ENCODE data around the gene ACSF3.

The ACSF3 gene

DNA sequence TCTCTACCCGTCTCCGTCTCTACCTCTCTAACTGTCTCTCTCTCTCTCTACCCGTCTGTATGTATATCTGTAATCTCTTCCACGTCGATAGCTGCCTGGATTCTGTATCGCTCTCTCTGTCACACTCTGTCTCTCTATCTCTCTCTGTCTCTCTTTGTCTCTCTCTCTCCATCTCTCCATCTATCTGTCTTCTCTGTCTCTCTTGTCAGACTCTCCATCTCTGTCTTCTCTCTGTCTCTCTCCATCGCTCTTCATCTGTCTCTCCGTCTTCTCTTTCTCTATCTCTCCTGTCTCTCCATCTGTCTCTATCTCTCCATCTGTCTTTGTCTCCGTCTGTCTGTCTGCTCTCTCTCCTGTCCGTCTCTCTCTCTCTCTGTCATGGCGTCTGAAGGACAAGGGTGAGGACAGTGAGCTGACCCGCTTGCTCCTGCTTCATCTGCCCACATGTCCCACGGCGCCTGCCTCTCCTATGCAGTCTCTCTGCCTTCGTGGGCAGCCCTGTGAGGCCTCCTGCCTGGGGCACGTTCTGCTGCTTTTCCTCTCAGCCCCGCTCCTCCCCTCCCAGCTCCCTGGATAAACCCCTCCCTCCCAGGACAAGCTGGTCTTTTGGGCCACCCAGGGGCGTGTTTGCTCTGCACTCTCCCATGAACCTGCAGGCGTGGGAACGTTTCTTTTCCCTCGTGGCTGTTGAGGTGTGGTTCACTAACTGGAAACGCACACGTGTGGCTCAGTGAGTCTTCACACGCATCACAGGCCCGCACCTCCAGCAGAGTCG, 18.9 kb downstream of the ACSF3 start:
- no peak for DNase-seq (ENCODE audit: low spot score)

- no peak for DNase-seq (ENCODE audit: low spot score)
Measured at GRCh38 chr16:89113152-89113547, 19.5 kb downstream of the ACSF3 start.

- no peak for DNase-seq (ENCODE audit: low spot score)
Measured at GRCh38 chr16:89113661-89114060, 20.0 kb downstream of the ACSF3 start.

DNA sequence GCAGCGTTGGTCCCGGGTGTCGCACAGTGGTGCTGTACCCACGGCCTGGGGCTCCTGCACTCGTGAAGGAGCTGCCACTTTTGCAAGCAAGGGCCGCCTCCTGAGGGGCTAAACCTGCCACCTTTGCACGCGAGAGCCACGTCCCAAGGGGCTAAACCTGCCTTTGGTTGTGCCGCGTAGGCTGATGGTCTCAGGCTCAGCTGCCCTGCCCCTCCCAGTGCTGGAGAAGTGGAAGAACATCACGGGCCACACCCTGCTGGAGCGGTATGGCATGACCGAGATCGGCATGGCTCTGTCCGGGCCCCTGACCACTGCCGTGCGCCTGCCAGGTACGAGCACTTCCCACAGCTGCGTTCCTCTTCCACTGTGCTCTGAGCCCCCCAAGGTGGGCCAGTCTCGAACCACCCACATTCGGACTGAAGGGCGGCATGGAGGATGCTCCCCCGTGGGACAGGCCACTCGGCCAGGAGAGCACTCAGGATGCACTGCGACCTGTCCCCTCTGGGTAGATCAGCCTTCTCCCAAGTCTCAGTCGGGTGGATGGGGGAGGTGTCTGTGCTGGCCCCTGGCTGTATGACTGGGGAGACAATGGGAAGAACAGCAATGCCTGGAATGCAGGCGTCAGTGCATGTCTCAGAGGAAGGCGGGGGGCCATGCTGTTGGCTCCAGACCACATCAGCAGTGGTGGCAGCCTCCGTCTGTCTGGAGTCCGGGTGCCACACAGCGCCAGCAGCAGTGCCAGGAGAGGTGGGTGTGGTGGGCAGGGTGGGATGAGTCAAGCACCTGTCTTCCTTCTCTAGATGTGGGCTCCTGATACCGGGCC, 20.7 kb downstream of the ACSF3 start:
- no peak for DNase-seq (ENCODE audit: low spot score)

GRCh38 chr16:89115216-89115861, 21.7 kb downstream of the ACSF3 start:
- no peak for DNase-seq (ENCODE audit: low spot score)

DNA sequence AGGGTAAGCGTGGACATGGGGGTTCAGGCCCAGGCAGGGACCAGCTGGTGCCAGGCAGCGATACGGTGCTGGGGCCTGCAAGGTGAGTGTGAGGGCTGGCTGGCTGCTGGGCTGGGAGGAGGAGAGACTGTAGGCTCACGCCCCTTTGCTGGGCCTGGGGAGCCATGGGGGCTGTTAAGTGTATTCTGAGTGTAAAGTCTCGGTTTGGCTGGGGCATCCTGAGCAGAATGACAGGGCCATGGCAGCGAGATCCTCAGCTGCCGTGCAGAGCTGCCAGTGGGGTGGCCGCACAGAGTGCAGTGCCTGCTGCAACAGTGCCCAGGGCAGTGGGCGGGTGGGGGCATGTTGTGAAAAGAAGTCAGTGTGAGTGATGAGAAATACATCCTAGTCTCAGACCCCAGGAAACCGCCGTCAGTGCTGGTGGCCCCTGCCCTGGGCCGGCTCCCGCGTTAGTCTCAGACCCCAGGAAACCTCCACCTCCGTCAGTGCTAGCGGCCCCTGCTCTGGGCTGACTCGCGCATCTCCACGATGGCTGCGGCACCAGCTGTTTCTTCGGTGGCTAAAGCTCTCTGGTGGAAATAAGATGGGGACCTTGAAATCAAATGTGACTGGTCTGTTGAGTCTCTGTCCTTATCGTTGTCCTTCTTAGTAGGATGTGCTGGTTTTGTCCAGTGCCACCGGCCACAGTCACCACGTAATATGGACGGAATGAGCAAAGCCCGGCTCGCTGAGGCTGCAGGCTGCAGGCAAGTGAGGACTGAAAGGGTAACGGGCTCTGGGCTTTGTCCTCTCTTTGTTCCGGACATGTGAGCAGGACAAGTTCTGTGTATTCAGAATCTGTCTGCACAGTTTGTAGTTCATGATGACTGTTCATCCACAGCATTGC, 22.9 kb downstream of the ACSF3 start:
- DNase-seq (ENCODE audit: low spot score): no peak

GRCh38 chr16:89117227-89117974, 23.7 kb downstream of the ACSF3 start:
- no peak for DNase-seq (ENCODE audit: low spot score)

DNA sequence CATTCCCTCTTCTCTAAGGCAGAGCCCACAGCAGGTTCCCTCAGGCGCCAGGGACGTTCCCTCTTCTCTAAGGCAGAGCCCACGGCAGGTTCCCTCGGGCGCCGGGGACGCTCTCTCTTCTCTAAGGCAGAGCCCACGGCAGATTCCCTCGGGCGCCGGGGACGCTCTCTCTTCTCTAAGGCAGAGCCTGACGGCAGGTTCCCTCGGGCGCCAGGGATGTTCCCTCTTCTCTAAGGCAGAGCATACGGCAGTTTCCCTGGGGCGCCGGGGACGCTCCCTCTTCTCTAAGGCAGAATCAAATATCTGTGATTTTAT, 24.3 kb downstream of the ACSF3 start:
- no peak for DNase-seq (ENCODE audit: low spot score)

GRCh38 chr16:89118361-89119165, 24.9 kb downstream of the ACSF3 start:
- DNase-seq (ENCODE audit: low spot score): no peak

DNA sequence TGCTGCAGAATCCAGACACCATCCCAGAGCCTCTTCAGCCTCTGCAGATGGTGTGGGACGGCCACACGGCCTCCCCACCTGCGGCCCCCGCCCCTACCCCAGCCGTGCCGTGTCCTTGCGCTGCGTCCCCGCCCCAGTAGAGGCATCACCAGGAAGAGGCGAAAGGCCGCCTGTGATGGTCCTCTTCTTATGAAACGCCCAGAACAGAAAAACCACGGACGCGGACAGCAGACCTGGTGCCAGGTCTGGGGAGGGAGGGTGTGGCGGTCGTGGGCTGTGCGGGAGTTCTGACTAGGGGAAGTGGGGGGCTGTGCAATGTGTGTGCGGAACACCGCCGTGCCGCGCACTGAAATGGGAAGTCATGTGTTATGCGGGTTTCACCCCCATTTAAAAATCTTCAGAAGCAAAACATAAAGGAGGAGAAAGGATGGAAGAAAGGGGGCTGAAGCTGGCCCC, 25.5 kb downstream of the ACSF3 start:
- no peak for DNase-seq (ENCODE audit: low spot score)

- DNase-seq (ENCODE audit: low spot score): no peak
Measured at GRCh38 chr16:89119661-89120141, 26.0 kb downstream of the ACSF3 start.

DNA sequence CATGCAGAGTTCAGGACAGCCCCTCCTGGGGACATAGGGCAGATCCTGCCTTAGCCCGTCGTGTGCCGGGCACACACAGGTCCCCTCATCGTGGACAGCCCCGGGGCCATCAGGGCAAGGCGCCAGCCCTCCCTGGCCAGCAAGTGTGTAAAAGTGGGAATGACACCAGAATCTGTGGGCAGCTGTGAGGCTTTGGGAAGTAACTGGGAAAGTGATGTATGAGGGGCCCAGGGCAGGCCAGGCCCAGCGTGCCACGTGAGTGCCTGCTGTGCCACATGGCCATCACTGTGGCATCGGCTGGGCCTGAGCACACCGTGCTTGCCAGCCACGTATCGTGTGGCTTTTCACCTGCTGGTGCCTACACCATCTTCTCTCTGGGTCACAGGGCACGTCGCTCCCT, 26.6 kb downstream of the ACSF3 start:
- DNase-seq (ENCODE audit: low spot score): no peak

DNA sequence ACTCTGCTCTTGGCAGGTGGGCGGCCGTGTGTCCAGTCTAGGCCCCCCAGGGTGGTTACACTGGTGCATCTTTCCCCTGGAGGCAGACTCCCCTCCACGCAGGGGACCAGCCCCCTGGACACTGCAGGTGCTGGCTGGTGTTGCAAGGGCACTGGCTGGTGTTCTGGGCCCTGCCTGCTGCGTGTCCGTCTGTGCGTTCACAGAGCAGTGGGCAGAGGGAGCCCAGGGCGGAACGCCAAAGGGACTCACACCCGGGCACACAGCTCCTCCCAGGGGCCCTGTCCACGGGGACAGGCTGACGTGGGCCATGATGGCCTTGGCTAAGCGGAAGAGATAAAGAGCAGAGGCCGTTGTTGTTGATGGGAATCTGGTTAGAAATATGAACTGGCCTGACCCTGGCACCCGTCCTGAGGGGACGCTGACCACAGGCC, 27.3 kb downstream of the ACSF3 start:
- no peak for DNase-seq (ENCODE audit: low spot score)

DNA sequence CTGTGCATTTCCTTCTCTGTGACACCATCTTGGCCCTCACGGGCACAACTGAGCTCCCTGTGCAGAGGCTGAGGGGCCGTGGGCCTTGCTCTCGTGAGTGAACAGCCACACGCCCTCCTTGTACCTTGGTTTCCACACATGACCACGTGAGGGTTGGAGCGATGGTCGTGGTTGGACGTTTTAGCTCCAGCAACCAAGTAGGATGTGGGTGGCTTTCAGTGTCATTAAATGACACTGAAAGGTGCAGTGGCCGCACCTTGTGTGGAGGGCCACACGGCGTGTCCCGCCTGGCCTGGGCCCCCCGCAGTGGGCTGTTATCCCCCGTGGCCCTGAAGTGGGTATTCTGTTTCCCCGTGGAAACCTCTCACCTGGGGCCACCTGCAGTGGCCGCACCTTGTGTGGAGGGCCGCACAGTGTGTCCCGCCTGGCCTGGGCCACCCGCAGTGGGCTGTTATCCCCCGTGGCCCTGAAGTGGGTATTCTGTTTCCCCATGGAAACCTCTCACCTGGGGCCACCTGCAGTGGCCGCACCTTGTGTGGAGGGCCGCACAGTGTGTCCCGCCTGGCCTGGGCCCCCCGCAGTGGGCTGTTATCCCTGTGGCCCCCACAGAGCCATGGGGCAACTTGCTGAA, 28.2 kb downstream of the ACSF3 start:
- no peak for DNase-seq (ENCODE audit: low spot score)

DNA sequence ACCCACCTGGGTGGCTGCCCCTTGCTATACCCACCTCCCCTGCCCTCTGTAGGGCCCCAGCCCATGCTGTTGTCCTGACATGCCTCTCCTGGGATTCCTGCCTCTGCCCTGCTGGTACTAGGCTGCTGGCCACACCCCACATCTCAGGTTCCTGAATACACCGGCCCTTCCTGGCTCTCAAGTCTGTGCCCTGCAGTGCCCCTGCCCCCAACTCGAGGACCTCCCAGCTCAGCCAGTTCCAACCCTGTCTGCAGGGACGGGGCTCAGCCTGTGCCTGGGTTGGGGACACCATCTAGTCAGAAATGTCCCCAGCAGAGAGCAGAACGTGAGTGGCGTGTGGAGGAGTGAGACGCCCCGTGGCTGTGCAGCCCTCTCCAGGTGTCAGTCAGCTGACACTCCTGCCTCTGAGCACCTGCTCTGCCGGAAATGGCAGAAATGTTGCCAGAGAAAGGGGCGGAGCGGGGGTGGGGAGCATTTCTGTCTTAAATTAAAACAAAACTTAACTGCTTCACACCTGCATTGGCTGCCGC, 28.7 kb downstream of the ACSF3 start:
- DNase-seq (ENCODE audit: low spot score): no peak

- no peak for DNase-seq (ENCODE audit: low spot score)
Measured at GRCh38 chr16:89123001-89123830, 29.6 kb downstream of the ACSF3 start.

DNA sequence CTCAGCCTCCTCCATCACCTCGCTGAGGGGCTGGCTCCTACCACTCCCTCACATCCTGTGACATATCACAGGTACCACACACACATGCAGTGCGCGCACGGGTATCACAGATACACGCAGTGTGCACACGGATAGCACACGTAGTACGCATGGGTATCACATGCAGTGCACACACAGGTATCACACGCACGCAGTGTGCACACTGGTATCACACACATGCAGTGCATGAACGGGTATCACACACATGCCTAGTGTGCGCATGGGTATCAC, 30.1 kb downstream of the ACSF3 start:
- DNase-seq (ENCODE audit: low spot score): no peak

- no peak for DNase-seq (ENCODE audit: low spot score)
Measured at GRCh38 chr16:89129378-89129777, 35.7 kb downstream of the ACSF3 start.

DNA sequence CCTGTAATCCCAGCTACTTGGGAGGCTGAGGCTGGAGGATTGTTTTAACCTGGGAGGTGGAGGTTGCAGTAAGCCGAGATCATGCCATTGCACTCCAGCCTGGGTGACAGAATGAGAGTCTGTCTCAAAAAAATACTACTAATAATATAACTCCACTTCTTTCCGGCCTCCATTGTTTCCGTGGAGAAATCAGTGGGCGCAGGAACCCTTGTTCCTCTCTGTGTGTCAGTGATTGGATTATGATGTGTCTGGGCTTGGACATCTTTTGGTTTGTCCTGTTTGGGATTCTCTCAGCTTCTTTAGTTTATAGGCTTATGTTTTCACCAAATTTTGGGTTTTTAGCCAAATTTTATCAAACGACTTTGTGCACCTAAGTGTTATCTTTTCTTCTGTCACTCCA, 36.8 kb downstream of the ACSF3 start:
- no peak for DNase-seq (ENCODE audit: low spot score)

Measured in left forelimb (tissue), 1 donor.